Loucy (cell line): Measurements from ENCODE around the gene LITAFD.

Experiments used
- H2AFZ ChIP-seq: fragments of 200-600 bp; sonication (generic); 2 replicates; pipeline ENCODE4 v1.6.0; 2016; ENCODE audit warnings: antibody characterized with exemption, mild to moderate bottlenecking, low read length, moderate library complexity
- H3F3A ChIP-seq: fragments of 200-600 bp; 2 replicates; pipeline ENCODE4 v1.6.0; 2016; ENCODE audit warnings: antibody characterized with exemption, low read depth, mild to moderate bottlenecking
- H3K27me3 ChIP-seq: fragments of 200-600 bp; sonication (generic); 2 replicates; pipeline ENCODE4 v1.6.1; 2014; ENCODE audit warnings: low read length, mild to moderate bottlenecking; ENCODE audit not compliant: insufficient read depth, poor library complexity, severe bottlenecking
- H3K36me3 ChIP-seq: fragments of 200-600 bp; sonication (generic); 2 replicates; pipeline ENCODE4 v1.6.1; 2016; ENCODE audit warnings: low read length; ENCODE audit not compliant: insufficient read depth
- H3K4me1 ChIP-seq: fragments of 200-600 bp; sonication (generic); 2 replicates; pipeline ENCODE4 v1.5.1; 2014; ENCODE audit warnings: low read length, mild to moderate bottlenecking; ENCODE audit not compliant: insufficient read depth, poor library complexity, severe bottlenecking
- H3K4me2 ChIP-seq: fragments of 200-600 bp; sonication (generic); 2 replicates; pipeline ENCODE4 v1.6.0; 2014; ENCODE audit warnings: antibody characterized with exemption, low read length, low read depth, mild to moderate bottlenecking; ENCODE audit not compliant: poor library complexity, severe bottlenecking
- H3K4me3 ChIP-seq: fragments of 200-600 bp; sonication (generic); 2 replicates; pipeline ENCODE4 v1.5.1; 2014; ENCODE audit warnings: low read length, mild to moderate bottlenecking, mixed read lengths; ENCODE audit not compliant: poor library complexity, severe bottlenecking
- H3K79me2 ChIP-seq: fragments of 200-600 bp; sonication (generic); 2 replicates; pipeline ENCODE4 v1.6.1; 2014; ENCODE audit warnings: low read length; ENCODE audit not compliant: insufficient read depth
- H3K9ac ChIP-seq: fragments of 200-600 bp; sonication (generic); 2 replicates; pipeline ENCODE4 v1.6.0; 2014; ENCODE audit warnings: mild to moderate bottlenecking, low read depth, low read length, moderate library complexity; ENCODE audit not compliant: poor library complexity, severe bottlenecking
- H3K9me2 ChIP-seq: fragments of 200-600 bp; sonication (generic); replicated peaks from 2 replicates; pipeline ENCODE4 v1.6.1; 2016; ENCODE audit warnings: low read depth, low read length, mixed read lengths
- H3K9me3 ChIP-seq: fragments of 200-600 bp; sonication (generic); 2 replicates; pipeline ENCODE4 v1.6.1; 2014; ENCODE audit warnings: mild to moderate bottlenecking, antibody characterized with exemption, low read length, low read depth; ENCODE audit not compliant: insufficient read depth
- H4K20me1 ChIP-seq: fragments of 200-600 bp; sonication (generic); 2 replicates; pipeline ENCODE4 v1.6.0; 2014; ENCODE audit warnings: antibody characterized with exemption, low read length, mild to moderate bottlenecking; ENCODE audit not compliant: insufficient read depth, poor library complexity, severe bottlenecking
- CTCF ChIP-seq: fragments of 200-600 bp; sonication (generic); conservative IDR thresholded peaks from 2 replicates; pipeline ENCODE4 v1.5.1; 2014; ENCODE audit warnings: mild to moderate bottlenecking, antibody characterized with exemption, low read length
- EZH2phosphoT487 ChIP-seq: fragments of 200-600 bp; IDR thresholded peaks from 2 replicates; pipeline ENCODE4 v1.6.1; 2018; ENCODE audit warnings: antibody characterized with exemption, mild to moderate bottlenecking, moderate library complexity, borderline replicate concordance

The LITAFD gene

GRCh38 chr16:8898660-8899318 lies 16.6 kb downstream of the LITAFD start:
- Histone ChIP-seq H2AFZ (no peak overlapping the region), H3K9ac (no peak overlapping the region), H3K9me2 (no peaks in the 10 kb centered on the region), H3K79me2 (no peaks in the 10 kb centered on the region), H3K4me2 (no peak overlapping the region), H4K20me1 (no peaks in the 10 kb centered on the region), H3K36me3 (peaks cover 79% of the 10 kb centered on the region; the same call in 1 of the 2 replicates), H3K9me3 (no peaks in the 10 kb centered on the region), H3F3A (no peaks in the 10 kb centered on the region), H3K4me3 (no peak overlapping the region), H3K27me3 (no peaks in the 10 kb centered on the region), H3K4me1 (no peaks in the 10 kb centered on the region)
- no peak for TF ChIP-seq CTCF
- TF ChIP-seq EZH2phosphoT487 = no peak

DNA sequence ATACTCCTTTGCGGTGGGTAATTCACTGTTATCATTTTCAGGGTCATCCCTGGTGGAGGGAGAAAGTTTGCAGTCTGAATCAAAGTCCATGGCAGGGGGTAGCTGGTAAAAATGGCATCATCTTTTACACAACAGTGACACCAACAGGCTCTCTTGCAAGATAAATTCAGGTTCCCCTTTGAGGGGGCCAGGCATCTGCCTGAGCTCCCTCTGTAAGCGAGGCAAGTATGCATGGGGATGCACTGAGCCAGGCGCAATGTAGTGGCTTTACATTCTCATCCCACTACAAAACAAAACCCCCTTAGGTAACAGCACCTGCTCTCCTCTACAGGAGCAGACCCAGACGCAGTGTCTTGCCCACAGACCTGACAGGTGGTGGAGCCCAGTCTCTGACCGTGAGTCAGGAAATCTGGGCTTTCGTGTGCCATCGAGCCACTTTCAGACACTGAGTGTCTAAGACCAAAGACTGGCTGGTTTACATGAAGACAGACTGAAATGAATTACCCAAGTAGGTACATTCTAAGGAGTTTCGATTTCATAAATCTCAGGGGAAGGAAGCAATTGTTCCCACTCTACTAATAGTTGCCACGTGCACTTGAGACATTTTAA lies 17.7 kb downstream of the LITAFD start:
- Histone ChIP-seq H3K9me3 (no peaks in the 10 kb centered on the region), H3K4me3 (no peak overlapping the region), H3K27me3 (no peaks in the 10 kb centered on the region), H3K9me2 (no peaks in the 10 kb centered on the region), H3K4me2 (no peak overlapping the region), H3K9ac (no peak overlapping the region), H3K79me2 (no peaks in the 10 kb centered on the region), H3K36me3 (peaks cover 75% of the 10 kb centered on the region; the same call in 1 of the 2 replicates), H2AFZ (no peak overlapping the region), H4K20me1 (no peaks in the 10 kb centered on the region), H3F3A (no peaks in the 10 kb centered on the region), H3K4me1 (no peaks in the 10 kb centered on the region)
- TF ChIP-seq CTCF = no peak
- no peak for TF ChIP-seq EZH2phosphoT487

GRCh38 chr16:8900343-8900742 lies 18.2 kb downstream of the LITAFD start:
- no peak overlapping the region for H3K4me2 ChIP-seq
- no peaks in the 10 kb centered on the region for H3K79me2 ChIP-seq
- no peaks in the 10 kb centered on the region for H3K9me2 ChIP-seq

More at GRCh38 chr16:8900343-8900742, 18.2 kb downstream of the LITAFD start:
- Histone ChIP-seq H2AFZ (no peak overlapping the region), H3K36me3 (peaks cover 75% of the 10 kb centered on the region; the same call in 1 of the 2 replicates), H3K9ac (no peak overlapping the region), H3K27me3 (no peaks in the 10 kb centered on the region), H3K4me3 (no peak overlapping the region), H4K20me1 (no peaks in the 10 kb centered on the region), H3F3A (no peaks in the 10 kb centered on the region), H3K4me1 (no peaks in the 10 kb centered on the region), H3K9me3 (no peaks in the 10 kb centered on the region)
- no peak for TF ChIP-seq CTCF
- TF ChIP-seq EZH2phosphoT487 = no peak
